ENCODE results near the gene PDZD2.

- TF ChIP-seq CTCF (IDR thresholded peaks at IDR 0.05; ENCODE audit: low read depth, low read length, poor library complexity, severe bottlenecking) (no peak), EZH2phosphoT487 (IDR thresholded peaks at IDR 0.05; ENCODE audit: borderline replicate concordance, low read length) (no peak)
These were observed 118.9 kb downstream of the PDZD2 start for GRCh38 chr5:31757806-31758205.

Measured in DOHH2 (cell line).